HG03575 (cell line): Measurements from ENCODE around the gene SLC35D2.
"Not testable (repeated sequence)": the region's sequence is repeated elsewhere in the genome, so short reads cannot be mapped to it uniquely, and the experiment has no call there.

Source experiments
- ATAC-seq: cut with Tn5 transposase; IDR thresholded peaks from one replicate; pipeline ENCODE4 v1.9.1; 2021; ENCODE audit not compliant: unreplicated experiment, insufficient number of reproducible peaks, low FRiP score; ENCODE audit errors: extremely low read depth

Gene SLC35D2

DNA sequence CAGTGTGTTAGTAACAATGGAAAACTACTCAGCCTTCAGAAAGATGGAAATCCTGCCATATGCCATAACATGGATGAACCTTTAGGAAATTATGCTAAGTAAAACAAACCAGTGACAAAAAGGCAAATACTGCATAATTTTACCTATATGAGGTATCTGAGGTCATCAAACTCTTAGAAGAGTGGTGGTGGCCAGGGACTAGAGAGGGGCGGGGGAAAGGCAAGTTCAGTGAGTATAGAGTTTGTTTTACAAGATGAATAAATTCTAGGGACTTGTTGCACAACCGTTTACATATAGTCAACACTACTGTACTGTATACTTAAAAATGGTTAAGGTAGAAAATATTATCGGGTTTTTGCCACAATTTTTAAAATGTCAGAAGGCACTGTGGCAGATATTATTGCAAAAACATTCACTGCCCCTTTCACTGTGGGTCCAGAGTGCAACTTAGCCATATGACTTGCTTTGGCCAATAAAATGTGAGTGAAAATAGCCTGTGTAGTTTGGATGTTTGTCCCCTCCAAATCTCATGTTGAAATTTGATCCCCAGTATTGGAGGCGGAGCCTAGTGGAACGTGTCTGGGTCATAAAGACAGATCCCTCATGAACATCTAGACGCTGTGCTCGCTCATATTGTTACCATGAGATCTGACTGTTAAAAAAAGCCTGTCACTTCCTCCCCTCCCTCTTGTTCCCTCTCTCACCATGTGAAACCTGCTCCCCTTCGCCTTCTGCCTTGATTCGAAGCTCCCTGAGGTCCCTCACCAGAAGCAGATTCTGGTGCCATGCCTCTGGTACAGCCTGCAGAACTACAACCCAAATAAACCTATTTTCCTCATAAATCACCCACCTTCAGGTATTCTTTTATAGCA is 25.1 kb upstream of the SLC35D2 start:
- ATAC-seq, result no peak

DNA sequence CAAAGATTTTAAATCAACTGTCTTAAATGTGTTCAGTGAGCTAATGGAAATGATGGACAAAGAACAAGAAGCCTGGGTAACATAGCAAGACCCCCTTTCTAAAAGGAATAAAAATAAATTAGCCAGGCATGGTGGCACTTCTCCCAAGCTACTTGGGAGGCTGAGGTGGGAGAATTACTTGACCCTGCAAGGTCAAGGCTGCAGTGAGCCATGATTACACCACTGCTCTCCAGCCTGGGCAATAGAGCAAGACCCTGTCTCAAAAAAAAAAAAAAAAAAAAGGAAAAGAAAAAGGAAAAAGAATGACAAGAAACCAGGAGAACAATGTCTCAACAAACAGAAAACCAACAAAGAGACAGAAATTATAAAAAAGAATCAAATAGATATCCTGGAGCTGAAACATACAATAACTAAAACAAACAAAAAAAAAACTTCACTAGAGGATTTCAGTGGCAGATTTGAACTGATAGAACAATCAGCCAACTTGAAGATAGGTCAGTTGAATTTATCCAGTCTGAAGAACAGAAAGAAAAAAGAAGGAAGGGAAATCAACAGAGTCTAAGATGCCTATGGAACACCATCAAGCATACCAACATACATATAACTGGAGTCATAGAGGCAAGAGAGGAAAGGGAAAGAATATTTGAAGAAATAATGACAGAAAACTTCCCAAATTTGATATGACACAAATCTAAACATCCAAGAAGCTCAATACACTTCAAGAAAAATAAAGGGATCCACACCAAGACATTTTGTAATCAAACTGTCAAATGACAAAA is 16.8 kb upstream of the SLC35D2 start:
- ATAC-seq, result no peak

- ATAC-seq, result no peak
Observed at GRCh38 chr9:96399325-96399633, 15.8 kb upstream of the SLC35D2 start.

GRCh38 chr9:96398582-96399324 is 15.2 kb upstream of the SLC35D2 start:
- ATAC-seq, result no peak

DNA sequence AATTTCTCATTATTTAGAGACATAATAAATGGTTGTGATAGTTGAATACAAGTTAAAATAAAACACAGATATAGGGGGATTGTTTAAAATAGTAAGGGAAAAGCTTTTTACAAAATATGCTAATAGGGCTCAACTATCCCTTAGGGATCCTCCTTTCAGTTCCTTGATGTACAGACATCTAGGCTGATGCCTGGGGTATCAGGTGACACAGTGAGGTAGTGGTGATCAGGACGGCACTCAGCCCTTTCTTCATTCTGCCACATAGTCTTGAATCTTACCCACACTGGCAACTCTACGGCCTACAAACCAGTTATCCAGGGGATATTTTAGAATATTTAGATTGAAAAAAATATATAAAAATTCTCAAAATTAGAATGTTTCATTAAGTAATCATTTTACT is 12.5 kb upstream of the SLC35D2 start:
- no peak for ATAC-seq

- no peak for ATAC-seq
Observed at GRCh38 chr9:96394832-96395496, 11.5 kb upstream of the SLC35D2 start.

DNA sequence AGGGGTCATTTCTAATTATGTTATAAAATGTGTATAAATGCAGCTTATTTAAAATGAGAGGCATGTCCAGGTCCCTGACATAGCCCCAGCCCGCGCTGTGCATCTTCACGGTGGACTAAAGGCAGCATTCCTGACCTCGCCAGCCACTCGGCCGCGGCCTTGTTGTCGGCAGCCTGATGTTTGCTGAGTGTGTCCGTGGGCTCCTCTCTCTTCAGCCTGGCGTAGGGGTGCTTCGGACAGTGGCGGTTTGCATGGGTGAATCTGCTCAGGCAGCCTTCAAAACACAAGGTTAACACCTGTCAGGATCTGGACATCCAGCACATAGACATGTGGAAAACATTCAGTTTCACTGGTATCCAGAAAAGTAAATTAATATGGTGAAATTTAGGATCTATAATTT is 8.8 kb upstream of the SLC35D2 start:
- ATAC-seq, result no peak

DNA sequence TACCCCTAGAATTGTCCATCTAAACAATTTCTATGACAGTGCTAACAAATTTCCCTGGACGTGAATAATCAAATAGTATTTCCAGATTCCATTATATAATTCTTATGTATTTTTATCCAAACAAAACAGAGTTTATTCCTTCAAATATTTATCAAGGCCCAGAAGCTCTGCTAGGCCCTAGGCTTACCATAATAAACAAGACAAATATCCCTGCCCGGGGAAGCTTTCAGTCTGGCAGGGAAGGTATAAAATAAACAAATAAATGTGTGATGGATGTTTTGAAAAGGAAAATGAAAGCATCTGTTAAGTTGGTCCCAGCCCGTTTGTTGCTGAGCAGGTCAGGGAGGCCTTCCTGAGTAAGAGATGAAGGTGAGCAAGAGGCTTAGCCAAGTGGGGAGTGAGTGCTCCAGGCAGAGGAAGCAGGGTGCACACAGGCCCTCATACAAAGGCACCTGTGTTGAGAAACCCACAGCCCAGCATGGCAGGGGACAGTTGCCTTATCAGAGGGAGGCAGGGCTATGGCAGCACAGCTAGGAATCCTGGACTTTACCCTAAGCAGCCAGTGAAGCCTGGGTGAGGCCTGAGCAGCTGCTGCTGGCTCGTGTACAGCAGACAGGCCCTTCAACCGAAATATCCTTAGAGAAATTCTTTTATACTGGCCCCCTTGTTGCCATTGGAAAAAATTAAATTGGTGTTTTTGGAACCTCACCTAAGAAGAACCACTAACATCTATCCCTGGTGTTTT is 7.7 kb upstream of the SLC35D2 start:
- ATAC-seq, result no peak

DNA sequence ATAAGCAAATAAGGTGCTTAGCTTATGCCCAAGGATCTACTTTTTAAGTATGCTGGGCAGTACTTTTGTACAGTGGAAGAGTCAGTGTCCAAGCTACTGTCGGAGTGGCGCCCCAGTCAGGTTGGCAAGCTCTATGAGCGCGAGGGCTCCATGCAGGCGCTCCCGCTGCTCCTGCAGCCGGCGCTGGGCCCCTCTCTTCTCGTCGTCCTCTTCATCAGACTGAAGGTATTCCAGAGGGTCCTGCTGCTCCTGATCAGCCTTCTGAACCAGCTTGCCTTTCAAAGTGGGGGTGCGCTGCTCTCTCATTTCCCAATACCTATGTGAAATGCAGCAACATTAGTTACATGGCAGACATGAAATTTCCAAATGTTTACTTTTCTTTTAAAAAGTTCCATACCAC is 4.6 kb upstream of the SLC35D2 start:
- ATAC-seq, result no peak

GRCh38 chr9:96386157-96386556 is 2.6 kb upstream of the SLC35D2 start:
- no peak for ATAC-seq

- no peak for ATAC-seq
Observed at GRCh38 chr9:96382839-96383164, 709 bp downstream of the SLC35D2 start.

GRCh38 chr9:96382175-96382574 is 1.3 kb downstream of the SLC35D2 start:
- ATAC-seq, result no peak

DNA sequence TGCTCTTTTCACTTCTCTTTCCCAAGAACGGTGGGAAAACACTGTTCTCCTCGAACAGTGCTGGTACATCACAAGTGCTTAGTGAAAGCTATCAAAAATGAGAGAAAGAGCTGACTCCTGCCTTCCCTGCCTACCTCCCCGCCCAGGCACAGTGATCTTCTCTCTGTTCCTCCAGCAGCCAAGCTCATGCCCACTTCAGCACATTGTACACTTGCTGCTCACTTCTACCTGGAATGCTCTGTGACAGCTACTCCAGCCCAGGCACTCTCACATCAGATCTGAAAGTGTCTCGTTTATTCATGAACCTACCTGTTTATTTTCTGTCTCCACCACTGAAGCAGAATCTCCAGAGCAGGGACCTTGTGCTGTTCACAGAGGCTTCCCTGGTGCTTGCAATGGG is 1.8 kb downstream of the SLC35D2 start:
- ATAC-seq, result no peak

DNA sequence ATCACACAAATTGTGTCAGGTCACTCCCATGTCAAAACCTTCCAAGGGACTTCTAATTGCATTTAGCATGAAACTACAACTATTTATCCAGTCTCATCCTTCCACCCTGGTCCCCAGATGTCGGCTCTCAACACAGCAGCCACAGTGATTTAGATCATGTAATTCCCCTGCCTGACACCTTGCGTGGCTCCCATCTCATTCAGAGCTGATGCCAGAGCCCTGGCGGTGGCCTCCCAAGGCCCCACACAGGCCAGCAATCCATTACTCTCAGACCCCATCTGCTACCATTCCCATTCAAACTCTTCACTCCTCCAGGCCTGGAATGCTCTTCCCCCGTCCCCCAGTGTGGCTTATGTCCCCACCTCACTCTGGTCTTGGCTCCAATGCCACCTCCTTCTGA is 2.4 kb downstream of the SLC35D2 start:
- no peak for ATAC-seq

DNA sequence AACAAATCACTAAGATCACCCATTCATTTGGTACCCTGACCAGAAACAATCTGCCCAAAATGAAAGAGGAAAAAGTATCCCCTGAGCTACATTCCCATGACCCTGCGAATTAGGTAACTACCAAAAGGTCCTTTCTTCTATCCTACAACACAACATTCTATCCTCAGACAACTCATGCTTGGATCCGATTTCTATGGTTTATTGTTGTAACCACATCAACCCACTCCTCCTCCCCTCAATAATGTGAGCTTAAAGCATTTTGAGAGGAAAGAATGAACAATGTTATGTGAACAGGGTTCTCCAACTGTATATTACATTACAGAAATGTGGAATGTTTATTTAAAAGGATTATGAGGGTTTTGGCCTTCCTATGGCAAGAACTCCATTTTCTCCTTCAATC is 4.0 kb downstream of the SLC35D2 start:
- no peak for ATAC-seq

GRCh38 chr9:96378187-96378586 is 5.3 kb downstream of the SLC35D2 start:
- no peak for ATAC-seq

- no peak for ATAC-seq
Observed at GRCh38 chr9:96376891-96377874, 6.3 kb downstream of the SLC35D2 start.

DNA sequence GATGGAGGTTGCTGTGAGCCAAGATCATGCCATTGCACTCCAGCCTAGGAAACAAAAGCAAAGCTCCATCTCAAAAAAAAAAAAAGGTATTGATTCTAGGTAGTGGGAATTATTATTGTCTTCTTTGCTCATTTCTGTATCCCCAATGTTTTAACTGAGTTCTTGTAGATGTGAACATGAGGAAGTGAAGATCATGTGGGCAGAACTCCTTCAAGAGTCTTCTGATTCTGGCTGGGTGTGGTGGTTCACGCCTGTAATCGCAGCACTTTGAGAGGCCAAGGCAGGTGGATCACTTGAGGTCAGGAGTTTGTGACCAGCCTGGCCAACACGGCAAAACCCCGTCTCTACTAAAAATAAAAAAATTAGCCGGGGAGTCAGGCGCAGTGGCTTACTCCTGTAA is 8.0 kb downstream of the SLC35D2 start:
- ATAC-seq, result not testable (repeated sequence)
